KMS-11 (cell line): ENCODE data around the gene CAPN1.

Source experiments
- H2AFZ ChIP-seq: fragments of 200-600 bp; sonication (generic); 2 replicates; pipeline ENCODE4 v1.6.1; 2016; ENCODE audit warnings: antibody characterized with exemption, mixed run types, low read depth
- H3K27ac ChIP-seq: fragments of 200-600 bp; sonication (generic); 2 replicates; pipeline ENCODE4 v1.6.1; 2016; ENCODE audit warnings: mild to moderate bottlenecking, mixed run types
- H3K27me3 ChIP-seq: fragments of 200-600 bp; sonication (generic); 2 replicates; pipeline ENCODE4 v1.6.1; 2017; ENCODE audit warnings: mild to moderate bottlenecking, low read depth, mixed run types, moderate library complexity; ENCODE audit not compliant: insufficient read depth
- H3K36me3 ChIP-seq: fragments of 200-600 bp; sonication (generic); 2 replicates; pipeline ENCODE4 v1.6.1; 2017; ENCODE audit warnings: mild to moderate bottlenecking, mixed run types; ENCODE audit not compliant: insufficient read depth
- H3K4me1 ChIP-seq: fragments of 200-600 bp; sonication (generic); 2 replicates; pipeline ENCODE4 v1.6.1; 2016; ENCODE audit warnings: mild to moderate bottlenecking, low read depth, mixed run types; ENCODE audit not compliant: poor library complexity, severe bottlenecking
- H3K4me2 ChIP-seq: fragments of 200-600 bp; sonication (generic); 2 replicates; pipeline ENCODE4 v1.7.0; 2016; ENCODE audit warnings: mild to moderate bottlenecking, mixed run types
- H3K4me3 ChIP-seq: fragments of 200-600 bp; sonication (generic); IDR thresholded peaks from 2 replicates; pipeline ENCODE4 v1.6.1; 2017; ENCODE audit warnings: low read depth, low read length, mixed read lengths; ENCODE audit not compliant: insufficient read depth
- H3K79me2 ChIP-seq: fragments of 200-600 bp; sonication (generic); 2 replicates; pipeline ENCODE4 v1.6.1; 2016; ENCODE audit warnings: low read depth, mixed run types; ENCODE audit not compliant: insufficient read depth
- H3K9ac ChIP-seq: fragments of 200-600 bp; sonication (generic); 2 replicates; pipeline ENCODE4 v1.6.1; 2016; ENCODE audit warnings: mild to moderate bottlenecking, mixed run types
- H4K20me1 ChIP-seq: fragments of 200-600 bp; sonication (generic); 2 replicates; pipeline ENCODE4 v1.6.1; 2016; ENCODE audit warnings: mild to moderate bottlenecking, mixed run types; ENCODE audit not compliant: insufficient read depth
- CTCF ChIP-seq: fragments of 200-600 bp; sonication (generic); conservative IDR thresholded peaks from 2 replicates; pipeline ENCODE4 v1.6.1; 2017; ENCODE audit warnings: low read depth, mild to moderate bottlenecking, antibody characterized with exemption, low read length, moderate library complexity, mixed read lengths

CAPN1 gene

GRCh38 chr11:65251476-65251875, 69.7 kb downstream of the CAPN1 start:
- H3K4me3 ChIP-seq: no peak overlapping the region
- no peak overlapping the region for H3K9ac ChIP-seq
- H3K36me3 ChIP-seq: no peaks in the 10 kb centered on the region
- H4K20me1 ChIP-seq: no peaks in the 10 kb centered on the region
- H3K27me3 ChIP-seq: no peaks in the 10 kb centered on the region
- no peak for TF ChIP-seq CTCF
- no peak overlapping the region for H3K27ac ChIP-seq
- no peaks in the 10 kb centered on the region for H3K79me2 ChIP-seq
- H3K4me2 ChIP-seq: no peak overlapping the region
- H2AFZ ChIP-seq: no peak overlapping the region
- H3K4me1 ChIP-seq: no peaks in the 10 kb centered on the region

- H3K4me3 ChIP-seq: no peak overlapping the region
- H3K9ac ChIP-seq: no peak overlapping the region
- no peak overlapping the region for H3K4me2 ChIP-seq
- no peaks in the 10 kb centered on the region for H3K27me3 ChIP-seq
- no peak for TF ChIP-seq CTCF
- no peaks in the 10 kb centered on the region for H3K4me1 ChIP-seq
- H2AFZ ChIP-seq: no peak overlapping the region
- no peaks in the 10 kb centered on the region for H3K79me2 ChIP-seq
- H4K20me1 ChIP-seq: no peaks in the 10 kb centered on the region
- no peaks in the 10 kb centered on the region for H3K36me3 ChIP-seq
- no peak overlapping the region for H3K27ac ChIP-seq
These were observed 73.0 kb downstream of the CAPN1 start for GRCh38 chr11:65254724-65255123.

GRCh38 chr11:65258988-65259387, 77.3 kb downstream of the CAPN1 start:
- no peak overlapping the region for H3K4me2 ChIP-seq
- no peak overlapping the region for H3K4me3 ChIP-seq
- no peak overlapping the region for H2AFZ ChIP-seq
- TF ChIP-seq CTCF: no peak
- H3K27ac ChIP-seq: no peak overlapping the region
- peaks cover 14% of the 10 kb centered on the region for H3K4me1 ChIP-seq
- no peak overlapping the region for H3K9ac ChIP-seq
- no peaks in the 10 kb centered on the region for H3K36me3 ChIP-seq
- H4K20me1 ChIP-seq: no peaks in the 10 kb centered on the region
- H3K79me2 ChIP-seq: peaks cover 21% of the 10 kb centered on the region
- H3K27me3 ChIP-seq: no peaks in the 10 kb centered on the region

DNA sequence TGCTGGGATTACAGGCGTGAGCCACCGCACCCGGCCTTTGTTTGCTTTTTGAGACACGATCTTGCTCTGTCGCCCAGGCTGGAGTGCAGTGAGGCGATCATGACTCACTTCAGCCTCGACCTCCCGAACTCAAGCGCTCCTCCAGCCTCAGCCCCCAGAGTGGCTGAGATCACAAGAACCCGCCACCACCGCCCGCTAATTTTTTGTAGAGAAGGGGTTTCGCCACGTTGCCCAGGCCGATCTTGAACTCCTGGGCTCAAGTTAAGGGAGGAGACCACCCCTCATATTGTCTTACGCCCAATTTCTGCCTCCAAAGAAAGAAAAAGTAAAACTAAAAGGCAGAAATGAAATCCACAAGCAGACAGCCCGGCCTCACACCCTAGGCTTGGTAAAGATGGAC, 78.6 kb downstream of the CAPN1 start:
- Histone ChIP-seq H3K79me2 (peaks cover 34% of the 10 kb centered on the region), H2AFZ (peak overlapping the region; percentile 95; the same call in 1 of the 2 replicates), H3K9ac (no peak overlapping the region), H3K27me3 (no peaks in the 10 kb centered on the region), H3K4me3 (no peak overlapping the region), H3K27ac (no peak overlapping the region), H3K4me2 (no peak overlapping the region), H4K20me1 (no peaks in the 10 kb centered on the region), H3K36me3 (no peaks in the 10 kb centered on the region), H3K4me1 (peaks cover 16% of the 10 kb centered on the region)
- TF ChIP-seq CTCF: no peak
